Ascending aorta (tissue), 2 donors: ENCODE results near the gene BCAS1. TPM values are rescaled to one million over a fixed set of nuclear protein-coding genes. Genes with fewer than 3 reads are reported as not detected.

ENCODE experiments used
- DNase-seq, 2 donors: peaks; one replicate each; pipeline ENCODE4 v3.0.0-alpha.2; 2019; ENCODE audit warnings: low spot score in 2 of 2
- H3K27ac ChIP-seq, 2 donors: fragments of 200-600 bp; sonication (generic); one replicate each; pipeline ENCODE4 v1.5.1; 2016 to 2017; ENCODE audit warnings: mild to moderate bottlenecking in 1 of 2
- H3K27me3 ChIP-seq: fragments of 200-600 bp; sonication (generic); one replicate; pipeline ENCODE4 v1.5.1; 2017
- H3K36me3 ChIP-seq, 2 donors: fragments of 200-600 bp; sonication (generic); one replicate each; pipeline ENCODE4 v1.5.1; 2016
- H3K4me1 ChIP-seq, 2 donors: fragments of 200-600 bp; sonication (generic); one replicate each; pipeline ENCODE4 v1.5.1; 2016 to 2017; ENCODE audit warnings: mild to moderate bottlenecking in 1 of 2
- H3K4me3 ChIP-seq, 2 donors: fragments of 200-600 bp; sonication (generic); one replicate each; pipeline ENCODE4 v1.5.1; 2016 to 2017; ENCODE audit warnings: mild to moderate bottlenecking in 1 of 2
- H3K9me3 ChIP-seq, 2 donors: fragments of 200-600 bp; sonication (generic); one replicate each; pipeline ENCODE4 v1.5.1; 2016
- intact Hi-C: fragments of 100-400 bp; cut with DNase I; formaldehyde crosslinking; loops from one replicate; pipeline ENCODE4 v1.15.1; 2023
- total RNA-seq: library from RNA; depleted of rRNA; stranded (reverse); fragments of >200 nt; gene quantifications from one replicate; pipeline ENCODE4 v1.1.0, GENCODE V29; 2016
- TF ChIP-seq, protein P1 (sequence below), 3 experiments: fragments of 200-600 bp in 2 of 3; fragments of 450-650 bp in 1 of 3; sonication (generic) in 2 of 3; IDR thresholded peaks; one replicate each; pipeline ENCODE4 v1.5.1; 2016 to 2019; ENCODE audit warnings: antibody characterized with exemption in 3 of 3, mild to moderate bottlenecking in 1 of 3, moderate library complexity in 1 of 3

BCAS1 gene
- total RNA-seq, 1 donor from 2014 or later = not detected

DNA sequence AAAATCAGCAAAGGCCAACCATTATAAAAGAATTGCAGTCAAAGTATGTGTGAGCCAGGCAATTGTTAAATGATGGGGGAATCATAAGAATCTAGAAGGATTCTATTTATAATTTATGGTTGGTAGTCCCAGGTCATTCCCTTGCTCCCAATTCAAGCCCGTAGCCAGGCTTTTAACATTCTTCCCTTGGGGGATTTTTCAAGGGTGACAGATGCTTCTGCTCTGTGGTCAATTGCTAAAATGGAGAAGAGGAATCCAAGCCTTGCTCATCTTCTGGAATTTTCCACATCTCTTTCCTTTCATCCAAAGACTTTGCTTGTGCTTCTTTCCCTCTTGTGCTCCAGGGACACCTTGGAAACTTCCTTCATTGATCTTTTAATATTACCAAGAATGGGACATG lies 18.0 kb upstream of the BCAS1 start:
- intact Hi-C loops = no loop called here
- H3K4me3 ChIP-seq = no peak overlapping the region
- TF ChIP-seq, protein P1, sequence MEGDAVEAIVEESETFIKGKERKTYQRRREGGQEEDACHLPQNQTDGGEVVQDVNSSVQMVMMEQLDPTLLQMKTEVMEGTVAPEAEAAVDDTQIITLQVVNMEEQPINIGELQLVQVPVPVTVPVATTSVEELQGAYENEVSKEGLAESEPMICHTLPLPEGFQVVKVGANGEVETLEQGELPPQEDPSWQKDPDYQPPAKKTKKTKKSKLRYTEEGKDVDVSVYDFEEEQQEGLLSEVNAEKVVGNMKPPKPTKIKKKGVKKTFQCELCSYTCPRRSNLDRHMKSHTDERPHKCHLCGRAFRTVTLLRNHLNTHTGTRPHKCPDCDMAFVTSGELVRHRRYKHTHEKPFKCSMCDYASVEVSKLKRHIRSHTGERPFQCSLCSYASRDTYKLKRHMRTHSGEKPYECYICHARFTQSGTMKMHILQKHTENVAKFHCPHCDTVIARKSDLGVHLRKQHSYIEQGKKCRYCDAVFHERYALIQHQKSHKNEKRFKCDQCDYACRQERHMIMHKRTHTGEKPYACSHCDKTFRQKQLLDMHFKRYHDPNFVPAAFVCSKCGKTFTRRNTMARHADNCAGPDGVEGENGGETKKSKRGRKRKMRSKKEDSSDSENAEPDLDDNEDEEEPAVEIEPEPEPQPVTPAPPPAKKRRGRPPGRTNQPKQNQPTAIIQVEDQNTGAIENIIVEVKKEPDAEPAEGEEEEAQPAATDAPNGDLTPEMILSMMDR (IDR thresholded peaks at IDR 0.05) = no peak
- H3K27me3 ChIP-seq = no peaks in the 10 kb centered on the region
- H3K4me1 ChIP-seq = no peaks in the 10 kb centered on the region
- H3K27ac ChIP-seq = no peak overlapping the region
- DNase-seq = no peak
- H3K9me3 ChIP-seq = no peaks in the 10 kb centered on the region
- H3K36me3 ChIP-seq = no peaks in the 10 kb centered on the region

- H3K9me3 ChIP-seq = no peaks in the 10 kb centered on the region
- H3K27me3 ChIP-seq = no peaks in the 10 kb centered on the region
- TF ChIP-seq, protein P1 (IDR thresholded peaks at IDR 0.05) = no peak
- no peaks in the 10 kb centered on the region for H3K36me3 ChIP-seq
- DNase-seq = no peak
- peak overlapping the region in 1 of 2 donors; percentile 9 for H3K4me3 ChIP-seq
- intact Hi-C loops = no loop called here
- no peaks in the 10 kb centered on the region for H3K4me1 ChIP-seq
- H3K27ac ChIP-seq = no peak overlapping the region
Observed at GRCh38 chr20:54086507-54087039, 16.2 kb upstream of the BCAS1 start.

GRCh38 chr20:54085910-54086309 lies 15.5 kb upstream of the BCAS1 start:
- TF ChIP-seq, protein P1 (IDR thresholded peaks at IDR 0.05) = no peak
- Histone ChIP-seq H3K27ac (no peak overlapping the region), H3K9me3 (no peaks in the 10 kb centered on the region), H3K27me3 (no peaks in the 10 kb centered on the region), H3K36me3 (no peaks in the 10 kb centered on the region), H3K4me1 (no peaks in the 10 kb centered on the region), H3K4me3 (no peak overlapping the region)
- DNase-seq = no peak
- intact Hi-C loops = no loop called here

- DNase-seq = no peak
- no peaks in the 10 kb centered on the region for H3K4me1 ChIP-seq
- no peaks in the 10 kb centered on the region for H3K9me3 ChIP-seq
- no peaks in the 10 kb centered on the region for H3K36me3 ChIP-seq
- H3K27ac ChIP-seq = no peak overlapping the region
- H3K4me3 ChIP-seq = no peak overlapping the region
- TF ChIP-seq, protein P1 (IDR thresholded peaks at IDR 0.05) = no peak
- intact Hi-C loops = no loop called here
- H3K27me3 ChIP-seq = no peaks in the 10 kb centered on the region
Observed at GRCh38 chr20:54085425-54085824, 15.0 kb upstream of the BCAS1 start.

GRCh38 chr20:54084727-54085388 lies 14.5 kb upstream of the BCAS1 start:
- intact Hi-C loops = no loop called here
- Histone ChIP-seq H3K27me3 (no peaks in the 10 kb centered on the region), H3K36me3 (no peaks in the 10 kb centered on the region), H3K4me3 (no peak overlapping the region), H3K4me1 (no peaks in the 10 kb centered on the region), H3K9me3 (no peaks in the 10 kb centered on the region), H3K27ac (no peak overlapping the region)
- no peak for DNase-seq
- TF ChIP-seq, protein P1 (IDR thresholded peaks at IDR 0.05) = no peak
